Measurements from ENCODE around the gene IL15RA. TPM values are rescaled to one million over a fixed set of nuclear protein-coding genes. Genes with fewer than 3 reads are reported as not detected.
"Not testable (repeated sequence)": the region's sequence is repeated elsewhere in the genome, so short reads cannot be mapped to it uniquely, and the experiment has no call there.

Gene IL15RA
- total and polyA plus RNA-seq, 5 donors from 2014 or later: 9.1 to 17.7 (median 9.9) TPM

DNA sequence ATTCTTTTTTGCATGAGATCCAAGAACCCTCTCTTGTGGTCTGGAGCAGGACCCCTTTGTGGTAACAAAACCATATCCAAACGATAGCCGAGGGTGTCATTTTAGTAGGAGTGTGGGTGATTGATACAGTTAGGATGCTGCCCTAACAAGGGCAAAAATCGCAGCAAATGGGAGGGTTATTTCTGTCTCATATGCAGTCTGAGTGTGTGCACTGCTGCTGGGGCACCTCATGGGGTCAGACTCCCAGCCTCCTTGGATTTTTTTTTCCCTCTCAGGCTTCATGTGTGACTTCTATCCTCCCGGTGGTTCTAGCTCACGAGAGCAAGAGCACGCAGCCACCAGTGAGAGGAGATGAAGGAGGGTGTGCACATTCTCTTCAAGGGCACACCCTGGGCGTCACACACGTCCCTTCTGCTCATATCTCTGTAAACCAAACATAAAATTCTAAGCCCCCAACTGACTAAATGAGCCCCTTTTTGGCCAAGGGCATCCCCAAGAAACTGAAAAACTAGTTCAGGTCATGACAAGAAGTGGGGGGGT, 28.6 kb upstream of the IL15RA start:
- Histone ChIP-seq H3K27ac (ENCODE audit: insufficient read depth, low read length, poor library complexity, severe bottlenecking) (no peak overlapping the region), H3K4me1 (ENCODE audit: control insufficient read depth, insufficient read depth, low read length, poor library complexity, severe bottlenecking) (peaks cover 8% of the 10 kb centered on the region), H3K4me3 (ENCODE audit: low read depth, low read length) (no peak overlapping the region), H3K27me3 (ENCODE audit: control insufficient read depth, insufficient read depth, low read length) (no peaks in the 10 kb centered on the region), H3K9me3 (ENCODE audit: control insufficient read depth in 2 of 2, low read length in 2 of 2) (no peaks in the 10 kb centered on the region), H3K36me3 (ENCODE audit: control insufficient read depth, insufficient read depth, low read length) (peaks cover under 1% of the 10 kb centered on the region)
- no peak overlapping the region for H3K4me3 Mint-ChIP-seq
- peaks cover 1% of the 10 kb centered on the region for H3K36me3 Mint-ChIP-seq
- no peak overlapping the region for H3K27ac Mint-ChIP-seq
- DNase-seq: no peak
- H3K27me3 Mint-ChIP-seq: no peaks in the 10 kb centered on the region
- H3K4me1 Mint-ChIP-seq: peaks cover 14 to 44% (median 23%) of the 10 kb centered on the region in 4 donors
- no peak for ATAC-seq (ENCODE audit: low read depth in 2 of 2)
- peaks cover 0 to 1% (median 0%) of the 10 kb centered on the region in 7 donors for H3K9me3 Mint-ChIP-seq

DNA sequence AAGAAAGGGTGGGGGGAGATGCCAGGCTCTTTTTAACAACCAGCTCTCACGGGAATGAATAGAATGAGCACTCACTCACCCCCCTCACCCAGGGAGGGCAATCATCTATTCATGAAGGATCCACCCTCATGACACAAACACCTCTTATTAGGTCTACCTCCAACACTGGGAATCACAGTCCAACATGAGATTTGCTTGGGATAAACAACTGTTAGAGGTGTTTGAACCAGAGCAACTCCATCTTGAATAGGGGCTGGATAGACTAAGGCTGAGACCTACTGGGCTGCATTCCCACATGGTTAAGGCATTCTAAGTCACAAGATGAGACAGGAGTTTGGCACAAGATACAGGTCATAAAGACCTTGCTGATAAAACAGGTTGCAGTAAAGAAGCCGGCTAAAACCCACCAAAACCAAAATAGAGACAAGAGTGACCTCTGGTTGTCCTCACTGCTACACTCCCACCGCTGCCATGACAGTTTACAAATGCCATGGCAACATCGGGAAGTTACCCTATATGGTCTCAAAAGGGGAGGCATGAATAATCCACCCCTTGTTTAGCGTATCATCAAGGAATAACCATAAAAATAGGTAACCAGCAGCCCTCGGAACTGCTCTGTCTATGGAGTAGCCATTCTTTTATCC, 27.9 kb upstream of the IL15RA start:
- H3K9me3 ChIP-seq (ENCODE audit: control insufficient read depth in 2 of 2, low read length in 2 of 2); H3K36me3 ChIP-seq (ENCODE audit: control insufficient read depth, insufficient read depth, low read length); H3K27ac Mint-ChIP-seq; H3K27me3 Mint-ChIP-seq; H3K27ac ChIP-seq (ENCODE audit: insufficient read depth, low read length, poor library complexity, severe bottlenecking); H3K9me3 Mint-ChIP-seq; H3K4me1 ChIP-seq (ENCODE audit: control insufficient read depth, insufficient read depth, low read length, poor library complexity, severe bottlenecking); ATAC-seq (ENCODE audit: low read depth in 2 of 2); H3K4me3 ChIP-seq (ENCODE audit: low read depth, low read length); DNase-seq; H3K36me3 Mint-ChIP-seq; H3K27me3 ChIP-seq (ENCODE audit: control insufficient read depth, insufficient read depth, low read length): not testable (repeated sequence)
- Mint-ChIP-seq H3K4me1 (peaks cover 18 to 47% (median 26%) of the 10 kb centered on the region in 4 donors), H3K4me3 (peak overlapping the region in 1 of 4 donors; percentile 69)

DNA sequence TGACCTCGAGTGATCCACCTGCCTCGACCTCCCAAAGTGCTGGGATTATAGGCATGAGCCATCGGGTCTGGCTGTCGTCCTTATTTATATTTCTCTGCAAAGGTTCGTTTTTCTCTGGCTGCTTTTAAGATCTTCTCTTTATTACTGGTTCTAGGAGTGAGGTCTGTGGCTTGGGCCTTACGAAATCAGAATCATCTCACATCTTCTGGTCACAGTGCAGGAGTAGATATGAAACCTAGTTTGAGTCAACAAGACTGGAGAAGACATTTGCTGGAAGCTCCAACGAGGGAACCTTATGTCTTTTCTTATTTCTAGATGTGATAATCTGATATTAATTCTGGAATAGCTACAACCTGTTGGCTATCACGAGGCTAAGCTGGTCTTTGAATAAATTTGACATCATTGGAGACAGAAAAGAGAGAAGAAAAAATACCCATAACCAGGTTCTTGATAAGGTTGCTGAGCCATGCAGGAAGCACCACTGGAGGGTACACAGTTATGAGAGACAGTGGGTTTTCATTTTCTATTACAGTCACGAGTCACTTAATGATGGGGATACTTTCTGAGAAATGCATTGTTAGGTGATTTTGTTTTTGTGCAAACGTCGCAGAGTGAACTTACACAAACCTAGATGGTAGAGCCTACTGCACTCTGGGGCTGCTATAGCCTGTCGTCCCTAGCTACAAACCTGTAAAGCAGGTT, 25.6 kb upstream of the IL15RA start:
- peak; percentile 45 to 54 for ATAC-seq (ENCODE audit: low read depth in 2 of 2)
- Mint-ChIP-seq H3K36me3 (no peaks in the 10 kb centered on the region), H3K4me3 (peak overlapping the region in 1 of 4 donors; percentile 48), H3K9me3 (peaks cover 0 to 1% (median 0%) of the 10 kb centered on the region in 7 donors), H3K4me1 (peaks cover 20 to 39% (median 26%) of the 10 kb centered on the region in 4 donors), H3K27me3 (no peaks in the 10 kb centered on the region), H3K27ac (peak overlapping the region in 1 of 3 donors; percentile 72)
- no peaks in the 10 kb centered on the region for H3K27me3 ChIP-seq (ENCODE audit: control insufficient read depth, insufficient read depth, low read length)
- H3K27ac ChIP-seq (ENCODE audit: insufficient read depth, low read length, poor library complexity, severe bottlenecking): no peak overlapping the region
- DNase-seq: peak in 1 of 3 donors; percentile 82
- H3K9me3 ChIP-seq (ENCODE audit: control insufficient read depth in 2 of 2, low read length in 2 of 2): no peaks in the 10 kb centered on the region
- peaks cover 8% of the 10 kb centered on the region for H3K4me1 ChIP-seq (ENCODE audit: control insufficient read depth, insufficient read depth, low read length, poor library complexity, severe bottlenecking)
- H3K36me3 ChIP-seq (ENCODE audit: control insufficient read depth, insufficient read depth, low read length): no peaks in the 10 kb centered on the region
- H3K4me3 ChIP-seq (ENCODE audit: low read depth, low read length): peak overlapping the region; percentile 1

DNA sequence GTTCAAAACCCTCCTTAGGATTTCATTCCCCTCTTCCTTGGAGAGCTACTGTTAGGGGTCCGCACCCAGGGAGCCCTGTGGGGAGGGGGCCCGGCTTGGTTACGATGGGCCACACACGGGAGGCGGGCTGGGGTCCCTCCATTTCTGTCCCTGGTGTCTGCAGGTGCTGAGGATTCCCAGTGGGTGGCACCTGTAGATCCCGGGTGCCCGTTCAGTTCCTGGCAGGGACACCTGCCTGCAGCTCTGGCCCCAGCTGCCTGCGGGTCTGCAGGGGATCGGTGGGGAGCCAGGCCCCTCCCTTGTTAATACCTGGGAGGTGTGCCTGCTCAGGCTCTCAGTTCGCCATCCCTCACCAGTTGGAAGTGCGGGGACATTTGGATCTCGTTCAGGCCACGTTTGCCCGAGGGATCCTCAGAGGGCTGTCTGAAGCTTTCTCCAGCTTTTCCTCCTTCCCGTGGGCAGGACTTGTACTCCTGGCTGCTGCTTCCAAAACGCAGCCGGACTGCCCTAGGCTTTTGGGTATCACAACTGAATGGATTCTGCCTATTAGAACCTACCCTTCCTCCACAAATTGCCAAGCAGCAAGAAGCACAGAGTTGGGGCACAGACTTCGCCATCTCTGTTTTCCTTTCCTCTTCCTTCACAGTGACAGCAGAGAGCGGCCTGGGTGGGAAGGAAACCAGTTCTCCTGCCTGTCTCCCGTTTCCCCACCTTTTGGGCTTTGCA, 22.3 kb upstream of the IL15RA start:
- Mint-ChIP-seq H3K27me3 (peaks cover 10% of the 10 kb centered on the region), H3K4me3 (no peak overlapping the region), H3K9me3 (no peaks in the 10 kb centered on the region), H3K27ac (peak overlapping the region in 1 of 3 donors; percentile 45), H3K4me1 (peaks cover 17 to 31% (median 23%) of the 10 kb centered on the region in 4 donors), H3K36me3 (no peaks in the 10 kb centered on the region)
- Histone ChIP-seq H3K4me1 (ENCODE audit: control insufficient read depth, insufficient read depth, low read length, poor library complexity, severe bottlenecking) (peaks cover 8% of the 10 kb centered on the region), H3K36me3 (ENCODE audit: control insufficient read depth, insufficient read depth, low read length) (no peaks in the 10 kb centered on the region), H3K9me3 (ENCODE audit: control insufficient read depth in 2 of 2, low read length in 2 of 2) (no peaks in the 10 kb centered on the region), H3K27me3 (ENCODE audit: control insufficient read depth, insufficient read depth, low read length) (no peaks in the 10 kb centered on the region), H3K27ac (ENCODE audit: insufficient read depth, low read length, poor library complexity, severe bottlenecking) (no peak overlapping the region), H3K4me3 (ENCODE audit: low read depth, low read length) (no peak overlapping the region)
- DNase-seq: no peak
- ATAC-seq (ENCODE audit: low read depth in 2 of 2): no peak

DNA sequence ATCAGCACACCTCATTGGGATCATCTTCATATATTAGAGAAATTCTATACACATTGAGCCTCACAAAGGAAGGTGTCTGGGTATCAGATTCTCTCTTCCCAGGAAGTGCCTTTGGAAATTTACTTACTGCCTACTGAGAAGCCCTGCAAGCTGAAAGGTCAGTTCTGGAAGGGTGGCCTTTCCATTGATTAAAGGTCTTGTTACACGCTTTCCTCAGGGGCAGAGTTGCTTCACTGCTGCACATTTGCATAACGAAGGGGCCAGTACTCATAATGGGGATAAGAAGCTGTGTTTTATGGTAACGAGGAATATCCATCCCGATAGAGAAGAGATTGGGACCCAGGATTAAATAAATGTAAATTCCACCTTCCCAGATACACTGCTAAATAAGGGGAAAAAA, 19.4 kb upstream of the IL15RA start:
- H3K27me3 Mint-ChIP-seq: peaks cover 14% of the 10 kb centered on the region
- no peak overlapping the region for H3K4me3 Mint-ChIP-seq
- peaks cover 0 to 14% (median 11%) of the 10 kb centered on the region in 4 donors for H3K4me1 Mint-ChIP-seq
- no peak overlapping the region for H3K27ac Mint-ChIP-seq
- DNase-seq (no peak), ATAC-seq (ENCODE audit: low read depth in 2 of 2) (no peak)
- Histone ChIP-seq H3K27ac (ENCODE audit: insufficient read depth, low read length, poor library complexity, severe bottlenecking) (no peak overlapping the region), H3K9me3 (ENCODE audit: control insufficient read depth in 2 of 2, low read length in 2 of 2) (peaks cover 4 to 5% of the 10 kb centered on the region in 2 experiments), H3K36me3 (ENCODE audit: control insufficient read depth, insufficient read depth, low read length) (no peaks in the 10 kb centered on the region), H3K27me3 (ENCODE audit: control insufficient read depth, insufficient read depth, low read length) (no peaks in the 10 kb centered on the region), H3K4me3 (ENCODE audit: low read depth, low read length) (no peak overlapping the region), H3K4me1 (ENCODE audit: control insufficient read depth, insufficient read depth, low read length, poor library complexity, severe bottlenecking) (peaks cover 6% of the 10 kb centered on the region)
- peaks cover 0 to 11% (median 0%) of the 10 kb centered on the region in 7 donors for H3K9me3 Mint-ChIP-seq
- peaks cover 4% of the 10 kb centered on the region for H3K36me3 Mint-ChIP-seq

DNA sequence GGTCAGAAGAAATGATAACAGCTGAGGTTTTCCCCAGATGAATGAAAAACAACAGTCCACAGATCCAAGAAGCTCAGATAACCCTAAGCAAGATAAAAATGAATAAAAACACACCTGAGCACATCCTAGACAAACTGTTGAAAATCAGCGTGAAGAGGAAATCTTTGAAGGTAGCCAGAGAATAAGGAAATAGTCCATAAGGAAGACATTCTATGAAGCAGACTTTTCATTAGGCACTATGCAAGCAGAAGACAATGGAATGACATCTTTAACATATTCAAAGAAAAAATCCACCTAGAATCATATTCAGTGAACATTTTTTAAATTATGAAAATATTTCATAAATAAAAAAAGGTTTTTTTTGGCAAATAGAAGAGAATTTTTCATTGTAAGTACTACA, 15.1 kb upstream of the IL15RA start:
- peaks cover 0 to 12% (median 8%) of the 10 kb centered on the region in 4 donors for H3K4me1 Mint-ChIP-seq
- Histone ChIP-seq H3K9me3 (ENCODE audit: control insufficient read depth in 2 of 2, low read length in 2 of 2) (peaks cover 6 to 10% of the 10 kb centered on the region in 2 experiments), H3K4me1 (ENCODE audit: control insufficient read depth, insufficient read depth, low read length, poor library complexity, severe bottlenecking) (peaks cover 6% of the 10 kb centered on the region), H3K27ac (ENCODE audit: insufficient read depth, low read length, poor library complexity, severe bottlenecking) (no peak overlapping the region), H3K4me3 (ENCODE audit: low read depth, low read length) (no peak overlapping the region), H3K36me3 (ENCODE audit: control insufficient read depth, insufficient read depth, low read length) (no peaks in the 10 kb centered on the region), H3K27me3 (ENCODE audit: control insufficient read depth, insufficient read depth, low read length) (no peaks in the 10 kb centered on the region)
- H3K36me3 Mint-ChIP-seq: peaks cover 4% of the 10 kb centered on the region
- H3K27ac Mint-ChIP-seq: no peak overlapping the region
- H3K4me3 Mint-ChIP-seq: no peak overlapping the region
- peaks cover 0 to 18% (median 0%) of the 10 kb centered on the region in 7 donors for H3K9me3 Mint-ChIP-seq
- DNase-seq: no peak
- peaks cover 9% of the 10 kb centered on the region for H3K27me3 Mint-ChIP-seq
- ATAC-seq (ENCODE audit: low read depth in 2 of 2): no peak

DNA sequence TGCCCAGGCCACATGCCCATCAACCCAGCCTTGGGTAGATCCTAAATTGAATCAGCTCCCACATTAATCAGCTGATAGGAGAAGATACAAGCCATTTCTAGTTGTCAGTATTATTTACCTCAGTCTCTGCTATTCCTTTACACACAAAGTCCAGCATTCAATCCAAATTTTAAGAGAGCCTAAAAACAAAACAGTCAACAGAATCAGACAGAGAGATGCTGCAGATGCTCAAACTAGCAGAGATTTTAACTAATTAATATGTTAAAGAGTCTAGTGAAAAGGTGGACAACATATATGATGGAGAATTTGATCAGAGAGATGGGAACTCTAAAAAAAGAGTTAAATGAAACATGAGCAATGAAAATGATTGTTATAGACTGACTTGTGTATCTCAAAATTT, 14.4 kb upstream of the IL15RA start:
- no peak for DNase-seq
- Mint-ChIP-seq H3K36me3 (peaks cover 4% of the 10 kb centered on the region), H3K27me3 (peaks cover 5% of the 10 kb centered on the region), H3K4me3 (no peak overlapping the region), H3K4me1 (peaks cover 0 to 12% (median 9%) of the 10 kb centered on the region in 4 donors), H3K9me3 (peaks cover 0 to 18% (median 0%) of the 10 kb centered on the region in 7 donors), H3K27ac (no peak overlapping the region)
- no peak for ATAC-seq (ENCODE audit: low read depth in 2 of 2)
- no peak overlapping the region for H3K4me3 ChIP-seq (ENCODE audit: low read depth, low read length)
- no peak overlapping the region for H3K27ac ChIP-seq (ENCODE audit: insufficient read depth, low read length, poor library complexity, severe bottlenecking)
- H3K4me1 ChIP-seq (ENCODE audit: control insufficient read depth, insufficient read depth, low read length, poor library complexity, severe bottlenecking): peaks cover 6% of the 10 kb centered on the region
- H3K36me3 ChIP-seq (ENCODE audit: control insufficient read depth, insufficient read depth, low read length): no peaks in the 10 kb centered on the region
- peaks cover 6 to 10% of the 10 kb centered on the region in 2 experiments for H3K9me3 ChIP-seq (ENCODE audit: control insufficient read depth in 2 of 2, low read length in 2 of 2)
- no peaks in the 10 kb centered on the region for H3K27me3 ChIP-seq (ENCODE audit: control insufficient read depth, insufficient read depth, low read length)

All from CD4-positive, CD25-positive, alpha-beta regulatory T cell (primary cell).